Fibroblast of skin of back (primary cell): ENCODE data around the gene ADGRF1. TPM values are rescaled to one million over a fixed set of nuclear protein-coding genes. Genes with fewer than 3 reads are reported as not detected.
"Not testable (repeated sequence)": the region's sequence is repeated elsewhere in the genome, so short reads cannot be mapped to it uniquely, and the experiment has no call there.

ENCODE experiments used
- DNase-seq: peaks from one replicate; pipeline ENCODE4 v3.0.0-alpha.2; 2013
- polyA plus RNA-seq, 2 experiments: library from polyadenylated mRNA; unstranded; fragments of 120-200 nt; gene quantifications; one replicate each; pipeline ENCODE4 v1.2.1, GENCODE V29; 2013; ENCODE audit not compliant: insufficient read length in 2 of 2

Gene ADGRF1
- polyA plus RNA-seq (2013, experiment 1 of 2; ENCODE audit: insufficient read length) = not detected
- not detected for polyA plus RNA-seq (2013, experiment 2 of 2; ENCODE audit: insufficient read length)

DNA sequence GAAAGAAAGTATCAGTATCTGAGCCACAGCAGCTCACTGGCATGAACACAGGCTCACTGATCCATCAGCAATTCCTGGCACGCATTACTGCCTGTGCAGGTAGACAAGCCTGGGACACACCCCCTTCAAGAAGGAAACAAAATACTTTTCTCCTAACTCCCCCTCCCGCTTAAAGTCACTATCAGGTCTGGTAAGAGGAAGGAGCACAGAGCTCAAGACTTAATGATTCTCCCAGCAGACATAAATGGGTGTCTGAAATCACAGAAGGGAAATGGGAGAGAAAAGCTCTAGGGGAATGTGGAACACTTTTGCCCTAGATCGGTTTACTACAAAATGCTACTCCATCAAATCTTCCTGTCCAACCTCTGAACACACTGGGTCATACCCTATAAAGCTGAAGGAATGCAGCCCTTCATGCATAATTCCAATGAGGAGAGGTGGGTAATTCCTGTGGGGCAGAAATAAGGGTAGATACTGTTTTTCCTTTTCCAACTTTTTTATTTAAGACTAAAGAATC is at the start of gene ADGRF1:
Gene ADGRF1 (minus strand): TSS at position 58 of the 517 bp plus-strand sequence. CDS start 13,271 bp downstream, outside the sequence.
- DNase-seq = no peak

- no peak for DNase-seq
Observed at GRCh38 chr6:47090881-47091280, 48.7 kb upstream of the ADGRF1 start.

GRCh38 chr6:47089473-47089872 is 47.3 kb upstream of the ADGRF1 start:
- DNase-seq = not testable (repeated sequence)

DNA sequence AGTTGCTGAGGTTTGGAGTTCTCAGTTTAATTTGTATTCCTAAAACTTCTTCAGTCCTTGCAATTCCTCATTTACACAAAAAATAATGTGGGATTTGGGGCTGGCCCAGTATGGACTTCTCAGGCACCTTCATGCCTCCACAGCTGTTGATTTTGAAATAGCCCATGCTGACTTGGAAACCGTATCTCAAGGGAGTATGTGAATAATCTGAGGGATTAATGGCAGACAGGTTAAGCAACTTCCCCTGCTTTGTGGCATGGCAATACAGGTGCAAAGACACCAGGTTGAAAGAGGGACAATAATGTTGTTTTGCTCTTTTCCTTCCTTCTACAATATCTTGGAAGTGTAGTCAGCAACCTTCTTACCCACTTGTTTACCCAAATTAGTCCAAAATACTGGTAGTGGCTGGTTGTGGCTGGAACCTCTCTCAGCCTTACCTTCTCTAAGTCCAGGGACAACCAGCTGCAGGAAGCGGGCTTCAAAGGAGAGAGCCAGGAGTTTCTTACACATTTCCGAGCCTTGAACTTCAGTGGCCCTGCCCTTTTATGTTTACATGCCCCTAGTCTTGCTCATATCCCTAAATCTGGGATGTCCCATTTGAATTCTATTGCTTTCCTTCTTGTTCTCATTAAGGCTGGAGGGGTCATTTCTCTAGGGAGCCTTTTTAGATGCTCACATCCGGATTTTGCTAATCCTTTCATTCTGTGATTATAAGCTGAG is 44.1 kb upstream of the ADGRF1 start:
- no peak for DNase-seq

DNA sequence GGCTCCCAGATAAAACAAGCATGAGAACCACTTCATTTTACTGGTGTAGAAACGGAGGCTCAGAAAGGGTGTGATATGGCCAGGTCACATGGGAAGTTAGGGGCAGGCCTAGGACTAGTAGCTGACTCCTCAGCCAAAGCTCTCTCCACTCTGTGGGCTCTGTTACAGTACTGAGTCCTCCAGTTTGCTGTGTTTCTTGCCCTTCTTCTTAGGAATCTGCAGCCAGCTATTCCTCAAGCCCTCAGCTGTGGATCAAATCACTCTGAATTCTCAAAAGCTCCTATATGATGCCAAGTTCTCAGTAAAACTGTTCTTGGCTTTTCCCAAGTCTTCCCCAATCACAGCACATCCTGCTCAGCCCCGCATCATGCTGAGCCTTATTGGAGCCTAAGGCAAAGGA is 42.5 kb upstream of the ADGRF1 start:
- DNase-seq = no peak

- DNase-seq = peak; percentile 6
Observed at GRCh38 chr6:47083586-47084047, 41.5 kb upstream of the ADGRF1 start.

DNA sequence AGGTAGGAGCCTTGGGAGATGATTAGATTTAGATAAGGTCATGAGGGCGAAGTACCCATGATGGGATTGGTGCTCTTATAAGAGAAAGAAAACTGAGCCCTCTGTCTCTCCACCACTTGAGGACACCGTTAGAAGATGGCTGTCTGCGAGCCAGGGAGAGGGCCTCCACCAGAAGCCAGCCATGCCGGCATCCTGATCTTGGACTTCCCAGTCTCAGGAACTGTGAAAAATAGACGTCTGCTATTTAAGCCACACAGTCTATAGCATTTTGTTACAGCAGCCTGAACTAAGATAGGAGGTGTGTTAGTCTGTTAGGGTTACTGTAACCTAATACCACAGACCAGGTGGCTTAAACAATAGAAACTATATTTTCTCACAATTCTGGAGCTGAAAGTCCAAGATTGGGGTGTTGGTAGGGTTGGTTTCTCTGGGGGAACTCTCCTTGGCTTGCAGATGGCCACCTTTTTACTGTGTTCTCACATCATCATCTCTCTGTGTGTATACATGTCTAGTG is 38.0 kb upstream of the ADGRF1 start:
- DNase-seq = no peak

- no peak for DNase-seq
Observed at GRCh38 chr6:47079638-47080037, 37.5 kb upstream of the ADGRF1 start.

GRCh38 chr6:47078991-47079390 is 36.9 kb upstream of the ADGRF1 start:
- DNase-seq = no peak

- no peak for DNase-seq
Observed at GRCh38 chr6:47076422-47077344, 34.6 kb upstream of the ADGRF1 start.

GRCh38 chr6:47075741-47076421 is 33.7 kb upstream of the ADGRF1 start:
- no peak for DNase-seq

- DNase-seq = no peak
Observed at GRCh38 chr6:47075168-47075567, 33.0 kb upstream of the ADGRF1 start.

- DNase-seq = no peak
Observed at GRCh38 chr6:47073125-47074110, 31.3 kb upstream of the ADGRF1 start.

DNA sequence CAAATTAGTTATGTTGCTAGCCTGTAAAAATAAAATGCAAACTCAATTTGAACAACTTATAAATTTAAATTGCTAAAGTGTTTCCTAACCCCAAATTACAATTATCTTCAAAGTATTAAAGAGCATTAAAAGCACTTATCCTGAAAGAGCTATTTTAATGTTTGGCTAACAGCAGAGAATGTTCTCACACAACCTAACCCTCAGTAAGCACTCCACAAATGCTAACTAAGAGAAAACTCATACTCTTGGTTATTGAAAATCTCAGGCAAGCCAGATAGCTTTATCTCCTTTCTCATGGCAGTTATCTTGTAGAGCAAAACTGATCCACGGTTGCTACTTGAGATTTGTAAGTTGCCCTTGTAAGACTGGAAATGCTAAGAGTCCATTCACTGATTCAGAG is 30.5 kb upstream of the ADGRF1 start:
- no peak for DNase-seq

DNA sequence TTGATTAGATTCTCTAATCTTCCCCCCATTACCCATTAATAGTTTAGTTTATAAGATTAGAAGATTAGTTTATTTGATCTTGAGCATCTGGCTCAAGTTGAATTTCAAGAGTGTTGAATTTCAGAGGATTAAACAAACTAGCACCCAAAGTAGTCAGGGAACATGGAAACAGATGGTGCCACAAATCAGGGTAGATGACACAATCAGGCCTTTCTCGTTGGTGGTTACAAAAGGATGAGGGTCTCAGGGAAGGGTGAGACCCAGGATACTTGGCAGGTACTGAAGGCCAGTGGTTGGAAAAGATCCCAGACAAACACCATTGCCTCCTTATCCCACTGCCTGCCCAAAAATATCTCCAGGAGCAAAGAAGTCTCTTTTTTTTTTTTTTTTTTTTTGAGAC is 29.5 kb upstream of the ADGRF1 start:
- DNase-seq = no peak

DNA sequence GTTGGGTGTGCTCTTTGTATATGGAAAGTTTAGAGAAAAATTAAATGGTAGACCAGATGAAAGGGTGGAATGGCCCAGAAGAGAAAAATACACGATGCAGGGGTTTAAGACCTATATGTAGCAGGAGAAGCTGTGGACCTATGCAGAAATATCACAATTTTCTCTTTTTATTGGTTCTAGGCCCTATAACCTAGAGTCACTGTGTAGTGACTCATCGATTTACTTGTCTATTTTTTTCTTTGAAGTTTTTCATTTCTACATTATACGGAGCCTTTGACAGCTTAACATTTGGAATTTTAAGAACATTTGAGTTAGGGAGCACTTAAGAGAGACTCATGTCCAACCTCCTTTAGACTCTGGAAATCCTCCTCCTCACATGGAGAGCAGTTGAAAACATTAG is 28.3 kb upstream of the ADGRF1 start:
- no peak for DNase-seq

GRCh38 chr6:47069156-47069555 is 27.0 kb upstream of the ADGRF1 start:
- DNase-seq = no peak

DNA sequence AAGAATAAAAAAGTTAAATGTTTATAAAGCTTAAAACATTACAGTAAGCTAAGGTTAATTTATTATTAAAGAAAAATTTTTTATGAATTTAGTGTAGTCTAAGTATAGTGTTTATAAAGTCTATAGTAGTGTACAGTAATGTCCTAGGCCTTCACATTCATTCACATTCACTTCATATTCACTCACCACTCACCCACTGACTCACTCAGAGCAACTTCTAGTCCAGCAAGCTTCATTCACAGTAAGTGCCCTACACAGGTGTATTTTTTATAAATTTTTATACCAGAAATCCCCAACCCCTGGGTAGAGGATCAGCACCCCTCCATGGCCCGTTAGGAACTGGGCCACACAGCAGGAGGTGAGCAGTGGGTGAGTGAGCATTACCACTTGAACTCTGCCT is 24.3 kb upstream of the ADGRF1 start:
- no peak for DNase-seq

DNA sequence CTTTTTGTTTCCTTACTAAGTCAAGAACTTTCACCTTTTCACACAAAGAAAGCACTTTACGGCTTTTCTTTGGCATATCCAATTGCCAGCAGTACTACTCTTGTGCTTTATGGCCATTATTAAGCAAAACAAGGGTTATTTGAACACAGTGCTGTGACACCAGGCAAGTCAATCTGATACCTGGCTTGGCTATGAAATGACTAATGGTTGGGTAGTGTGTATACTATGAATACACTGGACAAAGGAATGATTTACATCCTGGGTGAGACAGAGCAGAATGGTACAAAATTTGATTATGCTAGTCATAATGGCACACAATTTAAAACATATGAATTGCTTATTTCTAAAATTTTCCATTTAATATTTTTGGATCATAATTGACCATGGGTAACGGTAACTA is 22.1 kb upstream of the ADGRF1 start:
- no peak for DNase-seq

DNA sequence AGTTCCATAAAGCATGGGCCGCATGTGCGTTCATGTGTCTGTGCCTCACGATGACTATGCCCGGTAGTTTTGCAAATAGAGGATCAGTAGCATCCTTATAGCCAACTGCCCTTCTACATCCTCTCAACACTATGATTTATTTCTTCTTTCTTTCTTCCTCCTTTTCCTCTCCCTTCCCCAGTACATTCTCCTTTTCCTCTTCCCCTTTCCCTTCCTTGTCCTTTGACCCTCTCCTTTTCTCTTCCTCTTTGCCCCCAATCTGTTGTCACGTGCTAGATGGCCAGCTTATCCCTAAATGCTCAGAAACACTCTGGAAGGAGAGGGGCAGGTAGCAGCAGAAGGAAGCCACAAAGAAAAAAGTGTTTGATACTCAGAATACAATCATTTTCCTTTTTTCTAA is 20.2 kb upstream of the ADGRF1 start:
- DNase-seq = no peak
